CD4-positive, alpha-beta memory T cell (primary cell): Measurements from ENCODE around the gene CNNM3. TPM values are rescaled to one million over a fixed set of nuclear protein-coding genes. Genes with fewer than 3 reads are reported as not detected.

Experiments used
- CTCF ChIA-PET: fragments of 350-600 bp; sonication (Branson Sonifier 250); formaldehyde crosslinking; loops from one replicate; lab custom pipeline; 2021; ENCODE audit warnings: inconsistent platforms; ENCODE audit not compliant: partially characterized antibody; lab: Charles Lee
- POLR2A ChIA-PET: fragments of 350-600 bp; sonication (Branson Sonifier 250); formaldehyde crosslinking; loops from one replicate; lab custom pipeline; 2021; ENCODE audit not compliant: partially characterized antibody; lab: Charles Lee
- DNase-seq, 5 donors: peaks; one replicate each; pipeline versions ENCODE4 v3.0.0 to v3.0.0-alpha.2; 2020 to 2022; ENCODE audit warnings: mixed read lengths in 1 of 5
- H3K27ac ChIP-seq: one replicate; pipeline ENCODE4 v1.7.0; 2013; ENCODE audit warnings: low read depth, low read length
- H3K27me3 ChIP-seq: 2 replicates; pipeline ENCODE4 v1.7.0; 2013; ENCODE audit warnings: mild to moderate bottlenecking, low read length, moderate library complexity; ENCODE audit not compliant: insufficient read depth
- H3K36me3 ChIP-seq: 2 replicates; pipeline ENCODE4 v1.7.0; 2013; ENCODE audit warnings: mild to moderate bottlenecking, low read length, moderate library complexity; ENCODE audit not compliant: insufficient read depth
- H3K4me1 ChIP-seq: 2 replicates; pipeline ENCODE4 v1.7.0; 2013; ENCODE audit warnings: mild to moderate bottlenecking, low read length, moderate library complexity; ENCODE audit not compliant: insufficient read depth
- H3K4me3 ChIP-seq, 2 donors: one replicate each; pipeline ENCODE4 v1.7.0; 2013; ENCODE audit warnings: low read length in 2 of 2, mild to moderate bottlenecking in 1 of 2
- H3K9me3 ChIP-seq, 2 donors: one replicate each; pipeline ENCODE4 v1.7.0; 2013; ENCODE audit warnings: low read length in 2 of 2, control low read depth in 1 of 2; ENCODE audit not compliant: control insufficient read depth in 1 of 2
- H3K27ac Mint-ChIP-seq, 7 donors: one replicate each; pipeline ENCODE4 v1.8.0; 2020 to 2021; ENCODE audit warnings: mixed read lengths in 7 of 7, mild to moderate bottlenecking in 6 of 7, inconsistent platforms in 3 of 7, moderate library complexity in 3 of 7
- H3K27me3 Mint-ChIP-seq, 2 donors: one replicate each; pipeline ENCODE4 v1.8.0; 2020 to 2021; ENCODE audit warnings: mixed read lengths in 2 of 2
- H3K36me3 Mint-ChIP-seq, 2 donors: one replicate each; pipeline ENCODE4 v1.8.0; 2020 to 2021; ENCODE audit warnings: mixed read lengths in 2 of 2, inconsistent platforms in 1 of 2, mild to moderate bottlenecking in 1 of 2
- H3K4me1 Mint-ChIP-seq, 4 donors: one replicate each; pipeline ENCODE4 v1.8.0; 2020 to 2021; ENCODE audit warnings: mixed read lengths in 4 of 4, mild to moderate bottlenecking in 1 of 4
- H3K4me3 Mint-ChIP-seq, 8 donors: one replicate each; pipeline ENCODE4 v1.8.0; 2020 to 2021; ENCODE audit warnings: mixed read lengths in 8 of 8, mild to moderate bottlenecking in 7 of 8, moderate library complexity in 6 of 8, inconsistent platforms in 3 of 8
- H3K9me3 Mint-ChIP-seq, 8 donors: one replicate each; pipeline ENCODE4 v1.8.0; 2020 to 2021; ENCODE audit warnings: mixed read lengths in 8 of 8, mild to moderate bottlenecking in 5 of 8, inconsistent platforms in 3 of 8, moderate library complexity in 1 of 8
- intact Hi-C: fragments of 100-400 bp; cut with micrococcal nuclease; formaldehyde crosslinking; loops from one replicate; pipeline ENCODE4 v1.15.1; 2023
- polyA plus RNA-seq, 2 donors: library from polyadenylated mRNA; unstranded; fragments of 300-500 nt; fragmentation: Illumina TruSeq; gene quantifications; one replicate each; pipeline ENCODE4 v1.2.3, GENCODE V29; 2021
- total RNA-seq, 2 experiments: library from RNA; stranded (reverse); gene quantifications; one replicate each; pipeline ENCODE4 v1.2.3, GENCODE V29; 2021

Gene CNNM3
- total and polyA plus RNA-seq, 4 experiments from 2014 or later = 3.7 to 57.4 (median 34.1) TPM

GRCh38 chr2:96799623-96799935 lies 16.5 kb upstream of the CNNM3 start:
- no peak overlapping the region for H3K4me3 Mint-ChIP-seq
- CTCF ChIA-PET = interaction anchor here (0.5 to 2.5 kb wide), 13 partner anchors 9 to 948 kb away, joined by 3 to 14 read pairs (median 6); partner anchors contain the start of genes CNNM3 and CNNM4
- H3K4me1 Mint-ChIP-seq = peaks cover 0 to 4% (median 0%) of the 10 kb centered on the region in 4 donors
- H3K36me3 Mint-ChIP-seq = peaks cover 8 to 18% of the 10 kb centered on the region in 2 donors
- Histone ChIP-seq H3K4me1 (peaks cover 25% of the 10 kb centered on the region), H3K27ac (no peak overlapping the region), H3K4me3 (no peak overlapping the region), H3K9me3 (no peaks in the 10 kb centered on the region), H3K36me3 (no peaks in the 10 kb centered on the region), H3K27me3 (no peaks in the 10 kb centered on the region)
- H3K27ac Mint-ChIP-seq = no peak overlapping the region
- no peaks in the 10 kb centered on the region for H3K9me3 Mint-ChIP-seq
- H3K27me3 Mint-ChIP-seq = no peaks in the 10 kb centered on the region
- intact Hi-C loops = no loop called here
- DNase-seq = no peak
- POLR2A ChIA-PET = interaction anchor here (1.8 kb wide), 1 partner anchor 17 kb away, joined by 20 read pairs; the partner anchor contains the start of gene CNNM3

GRCh38 chr2:96800061-96801004 lies 15.7 kb upstream of the CNNM3 start:
- Mint-ChIP-seq H3K4me3 (no peak overlapping the region), H3K27ac (peak overlapping the region in 1 of 7 donors; percentile 29), H3K27me3 (no peaks in the 10 kb centered on the region), H3K4me1 (peaks cover 1 to 5% (median 3%) of the 10 kb centered on the region in 4 donors), H3K36me3 (peaks cover 8 to 18% of the 10 kb centered on the region in 2 donors), H3K9me3 (no peaks in the 10 kb centered on the region)
- Histone ChIP-seq H3K36me3 (no peaks in the 10 kb centered on the region), H3K27me3 (no peaks in the 10 kb centered on the region), H3K4me3 (no peak overlapping the region), H3K9me3 (no peaks in the 10 kb centered on the region), H3K4me1 (peaks cover 25% of the 10 kb centered on the region), H3K27ac (no peak overlapping the region)
- DNase-seq = no peak
- ChIA-PET POLR2A (interaction anchor here (0.6 to 1.8 kb wide), 8 partner anchors 16 to 163 kb away, joined by 3 to 20 read pairs (median 4); partner anchors contain the start of gene CNNM3), CTCF (interaction anchor here (0.5 to 2.5 kb wide), 19 partner anchors 8 to 947 kb away, joined by 3 to 14 read pairs (median 5); partner anchors contain the start of genes CNNM3 and CNNM4)
- intact Hi-C loops = loop anchor here (1.0 to 10.0 kb wide), 4 partner anchors 40 to 396 kb away; partner anchors contain the start of genes CNNM4 and KANSL3

- no peak overlapping the region for H3K27ac Mint-ChIP-seq
- no peak overlapping the region for H3K4me3 Mint-ChIP-seq
- intact Hi-C loops = loop anchor here (1.0 to 10.0 kb wide), 4 partner anchors 40 to 396 kb away; partner anchors contain the start of genes CNNM4 and KANSL3
- POLR2A ChIA-PET = interaction anchor here (0.6 to 1.8 kb wide), 7 partner anchors 15 to 164 kb away, joined by 3 to 20 read pairs (median 4); partner anchors contain the start of gene CNNM3
- peaks cover 8 to 18% of the 10 kb centered on the region in 2 donors for H3K36me3 Mint-ChIP-seq
- Histone ChIP-seq H3K4me1 (peaks cover 28% of the 10 kb centered on the region), H3K36me3 (no peaks in the 10 kb centered on the region), H3K9me3 (no peaks in the 10 kb centered on the region), H3K27ac (no peak overlapping the region), H3K4me3 (no peak overlapping the region), H3K27me3 (no peaks in the 10 kb centered on the region)
- CTCF ChIA-PET = interaction anchor here (0.8 to 2.5 kb wide), 17 partner anchors 9 to 248 kb away, joined by 3 to 14 read pairs (median 5); partner anchors contain the start of genes CNNM3 and CNNM4
- peaks cover 0 to under 1% (median 0%) of the 10 kb centered on the region in 8 donors for H3K9me3 Mint-ChIP-seq
- DNase-seq = peak; percentile 65 to 70 (median 65)
- no peaks in the 10 kb centered on the region for H3K27me3 Mint-ChIP-seq
- peaks cover 3 to 7% (median 5%) of the 10 kb centered on the region in 4 donors for H3K4me1 Mint-ChIP-seq
These were observed 14.9 kb upstream of the CNNM3 start for GRCh38 chr2:96801005-96801785.

GRCh38 chr2:96801786-96802595 lies 14.1 kb upstream of the CNNM3 start:
- Histone ChIP-seq H3K27me3 (no peaks in the 10 kb centered on the region), H3K4me3 (no peak overlapping the region), H3K9me3 (no peaks in the 10 kb centered on the region), H3K4me1 (peaks cover 35% of the 10 kb centered on the region), H3K36me3 (no peaks in the 10 kb centered on the region), H3K27ac (peak overlapping the region; percentile 18)
- ChIA-PET POLR2A (interaction anchor here (0.8 to 6.4 kb wide), 5 partner anchors 14 to 264 kb away, joined by 3 to 104 read pairs (median 4); partner anchors contain the start of genes ANKRD39 and CNNM3), CTCF (interaction anchor here (0.8 to 3.8 kb wide), 12 partner anchors 12 to 159 kb away, joined by 3 to 39 read pairs (median 6); partner anchors contain the start of genes CNNM3 and CNNM4)
- intact Hi-C loops = loop anchor here (1.0 to 10.0 kb wide), 5 partner anchors 14 to 397 kb away; partner anchors contain the start of genes CNNM3, CNNM4 and KANSL3
- peaks cover 0 to 5% (median 0%) of the 10 kb centered on the region in 8 donors for H3K9me3 Mint-ChIP-seq
- no peak overlapping the region for H3K27ac Mint-ChIP-seq
- H3K27me3 Mint-ChIP-seq = no peaks in the 10 kb centered on the region
- H3K36me3 Mint-ChIP-seq = peaks cover 11 to 17% of the 10 kb centered on the region in 2 donors
- DNase-seq = peak; percentile 12 to 52 (median 33)
- H3K4me1 Mint-ChIP-seq = peaks cover 9 to 15% (median 13%) of the 10 kb centered on the region in 4 donors
- no peak overlapping the region for H3K4me3 Mint-ChIP-seq

GRCh38 chr2:96802721-96803120 lies 13.3 kb upstream of the CNNM3 start:
- peaks cover 11 to 14% of the 10 kb centered on the region in 2 donors for H3K36me3 Mint-ChIP-seq
- no peak for DNase-seq
- H3K4me1 ChIP-seq = peaks cover 43% of the 10 kb centered on the region
- no peak overlapping the region for H3K4me3 Mint-ChIP-seq
- peaks cover 0 to 5% (median 0%) of the 10 kb centered on the region in 8 donors for H3K9me3 Mint-ChIP-seq
- no peak overlapping the region for H3K4me3 ChIP-seq
- peaks cover 9 to 21% (median 16%) of the 10 kb centered on the region in 4 donors for H3K4me1 Mint-ChIP-seq
- H3K27me3 ChIP-seq = no peaks in the 10 kb centered on the region
- POLR2A ChIA-PET = interaction anchor here (0.8 to 6.4 kb wide), 5 partner anchors 10 to 264 kb away, joined by 3 to 104 read pairs (median 4); partner anchors contain the start of genes ANKRD39 and CNNM3
- intact Hi-C loops = loop anchor here (1.0 to 10.0 kb wide), 3 partner anchors 14 to 398 kb away; partner anchors contain the start of gene CNNM3
- CTCF ChIA-PET = interaction anchor here (1.0 to 3.8 kb wide), 7 partner anchors 11 to 149 kb away, joined by 3 to 39 read pairs (median 4); partner anchors contain the start of genes CNNM3 and CNNM4
- H3K27me3 Mint-ChIP-seq = no peaks in the 10 kb centered on the region
- no peaks in the 10 kb centered on the region for H3K36me3 ChIP-seq
- peak overlapping the region in 2 of 7 donors; percentile 53 to 69 for H3K27ac Mint-ChIP-seq
- no peak overlapping the region for H3K27ac ChIP-seq
- H3K9me3 ChIP-seq = no peaks in the 10 kb centered on the region
